Esophagus (tissue), 2 donors: Measurements from ENCODE around the gene C12orf76. TPM values are rescaled to one million over a fixed set of nuclear protein-coding genes. Genes with fewer than 3 reads are reported as not detected.

Source experiments
- H3K27ac ChIP-seq, 2 donors: one replicate each; pipeline ENCODE4 v1.5.1; 2013; ENCODE audit warnings: low read depth in 2 of 2, mild to moderate bottlenecking in 2 of 2, inconsistent platforms in 1 of 2, low read length in 1 of 2, moderate library complexity in 1 of 2
- H3K27me3 ChIP-seq, 2 donors: one replicate each; pipeline ENCODE4 v1.6.1; 2013; ENCODE audit warnings: low read length in 2 of 2, control low read depth in 1 of 2, mild to moderate bottlenecking in 1 of 2; ENCODE audit not compliant: insufficient read depth in 2 of 2, control insufficient read depth in 1 of 2
- H3K36me3 ChIP-seq, 2 donors: one replicate each; pipeline ENCODE4 v1.6.1; 2013; ENCODE audit warnings: low read length in 1 of 2; ENCODE audit not compliant: control insufficient read depth in 2 of 2, insufficient read depth in 2 of 2
- H3K4me1 ChIP-seq, 2 donors: one replicate each; pipeline ENCODE4 v1.6.1; 2013; ENCODE audit warnings: low read length in 1 of 2; ENCODE audit not compliant: control insufficient read depth in 2 of 2, insufficient read depth in 2 of 2
- H3K4me3 ChIP-seq, 2 donors: one replicate each; pipeline ENCODE4 v1.5.1; 2013; ENCODE audit warnings: low read length in 2 of 2, mild to moderate bottlenecking in 2 of 2, low read depth in 1 of 2, moderate library complexity in 1 of 2
- H3K9me3 ChIP-seq, 2 donors: one replicate each; pipeline ENCODE4 v1.6.1; 2013; ENCODE audit warnings: mild to moderate bottlenecking in 2 of 2, low read depth in 1 of 2, low read length in 1 of 2, moderate library complexity in 1 of 2; ENCODE audit not compliant: control insufficient read depth in 2 of 2, insufficient read depth in 1 of 2
- WGBS, 2 donors: extraction: QIAGEN DNeasy Blood & Tissue Kit; methylation state at CpG; one replicate each; pipeline ENCODE4 v1.1.7; 2013; 5-methylcytosine and 5-hydroxymethylcytosine counted together
- polyA plus RNA-seq, 2 donors: library from polyadenylated mRNA; stranded (reverse); fragments of 200-250 nt; gene quantifications; one replicate each; pipeline ENCODE4 v1.2.3, GENCODE V29; 2013
- donor health status: healthy with polysubstance abuse.
- donor health status: Bipolar disorder and iron deficiency.

The C12orf76 gene
- polyA plus RNA-seq, 2 donors: 4.1 to 4.9 TPM

DNA sequence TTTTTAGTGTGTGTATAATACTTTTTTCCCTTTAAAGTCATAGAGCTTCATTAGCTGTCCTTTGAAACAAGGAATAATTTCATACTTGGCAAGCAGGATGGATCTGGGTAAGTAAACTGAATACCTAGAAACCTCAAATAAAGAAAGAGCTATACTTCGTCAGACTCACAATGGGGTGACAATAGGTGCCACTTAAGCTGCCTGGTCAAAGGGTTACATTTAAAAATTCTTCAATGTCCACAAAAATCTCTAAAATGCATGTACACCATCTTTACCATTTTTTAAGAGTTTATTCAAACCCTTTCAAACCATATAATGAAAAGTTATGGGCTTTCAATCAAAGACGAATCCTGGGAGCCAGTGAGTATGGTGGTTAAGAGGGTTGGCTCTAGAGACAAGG, 55.2 kb downstream of the C12orf76 start:
- Histone ChIP-seq H3K36me3 (peaks cover 7 to 8% of the 10 kb centered on the region in 2 donors), H3K27me3 (no peaks in the 10 kb centered on the region), H3K4me3 (no peak overlapping the region), H3K4me1 (no peaks in the 10 kb centered on the region), H3K27ac (no peak overlapping the region), H3K9me3 (no peaks in the 10 kb centered on the region)
- WGBS, 2 donors: 72 to 81% methylated on average over 2 of the region's 2 CpGs

GRCh38 chr12:109991586-109991985, 56.7 kb downstream of the C12orf76 start:
- 90 to 92% methylated on average over 5 of the region's 5 CpGs for WGBS, 2 donors
- Histone ChIP-seq H3K9me3 (no peaks in the 10 kb centered on the region), H3K27me3 (no peaks in the 10 kb centered on the region), H3K27ac (no peak overlapping the region), H3K4me3 (no peak overlapping the region), H3K4me1 (no peaks in the 10 kb centered on the region), H3K36me3 (peaks cover 7 to 8% of the 10 kb centered on the region in 2 donors)

Other genes with a start within 250 kb of the C12orf76 start
- 10 to 100 TPM in 1 of 2 donors, 1 to 10 TPM in 1; 6.7 to 10.7 TPM for gene TRPV4, start 215.1 kb downstream of the C12orf76 start, polyA plus RNA-seq
- gene GLTP, start 168.0 kb downstream of the C12orf76 start, polyA plus RNA-seq: 100 to 1,000 TPM; 270 to 383 TPM
- gene TCHP, start 148.2 kb downstream of the C12orf76 start, polyA plus RNA-seq: 10 to 100 TPM; 14.1 to 17.4 TPM
- 10 to 100 TPM in 1 of 2 donors, 1 to 10 TPM in 1; 7.4 to 10.6 TPM for gene GIT2, start 52.2 kb downstream of the C12orf76 start, polyA plus RNA-seq
- gene ANKRD13A, start 49.1 kb downstream of the C12orf76 start, polyA plus RNA-seq: 10 to 100 TPM; 20.0 to 25.4 TPM
- gene IFT81, start 75.8 kb upstream of the C12orf76 start, polyA plus RNA-seq: 1 to 10 TPM; 1.9 to 3.5 TPM
- 100 to 1,000 TPM in 1 of 2 donors, 10 to 100 TPM in 1; 40.7 to 102 TPM for gene ATP2A2, start 232.7 kb upstream of the C12orf76 start, polyA plus RNA-seq